Epithelial cell of proximal tubule (primary cell): Measurements from ENCODE around the gene AFMID. TPM values are rescaled to one million over a fixed set of nuclear protein-coding genes. Genes with fewer than 3 reads are reported as not detected.
A peak's percentile ranks its signal among the peaks of the same experiment; 100 is the strongest.

Experiments
- DNase-seq: peaks from one replicate; pipeline ENCODE4 v3.0.0-alpha.2; 2011; ENCODE audit warnings: low read depth
- H3K4me3 ChIP-seq: 2 replicates; pipeline ENCODE4 v1.5.1; 2011; ENCODE audit warnings: low read depth, mild to moderate bottlenecking, low read length
- total RNA-seq: library from RNA; depleted of rRNA; stranded (reverse); fragments of >200 nt; gene quantifications from 2 replicates; pipeline ENCODE4 v1.2.3, GENCODE V29; 2015
- TF ChIP-seq, protein P1 (sequence below): conservative IDR thresholded peaks from 2 replicates; pipeline ENCODE4 v1.5.1; 2012; ENCODE audit warnings: low read depth, mild to moderate bottlenecking, low read length

Gene AFMID
- total RNA-seq, 1 donor from 2014 or later, result 47.2 TPM

GRCh38 chr17:78163881-78164747, 23.0 kb upstream of the AFMID start:
- TF ChIP-seq, protein P1, sequence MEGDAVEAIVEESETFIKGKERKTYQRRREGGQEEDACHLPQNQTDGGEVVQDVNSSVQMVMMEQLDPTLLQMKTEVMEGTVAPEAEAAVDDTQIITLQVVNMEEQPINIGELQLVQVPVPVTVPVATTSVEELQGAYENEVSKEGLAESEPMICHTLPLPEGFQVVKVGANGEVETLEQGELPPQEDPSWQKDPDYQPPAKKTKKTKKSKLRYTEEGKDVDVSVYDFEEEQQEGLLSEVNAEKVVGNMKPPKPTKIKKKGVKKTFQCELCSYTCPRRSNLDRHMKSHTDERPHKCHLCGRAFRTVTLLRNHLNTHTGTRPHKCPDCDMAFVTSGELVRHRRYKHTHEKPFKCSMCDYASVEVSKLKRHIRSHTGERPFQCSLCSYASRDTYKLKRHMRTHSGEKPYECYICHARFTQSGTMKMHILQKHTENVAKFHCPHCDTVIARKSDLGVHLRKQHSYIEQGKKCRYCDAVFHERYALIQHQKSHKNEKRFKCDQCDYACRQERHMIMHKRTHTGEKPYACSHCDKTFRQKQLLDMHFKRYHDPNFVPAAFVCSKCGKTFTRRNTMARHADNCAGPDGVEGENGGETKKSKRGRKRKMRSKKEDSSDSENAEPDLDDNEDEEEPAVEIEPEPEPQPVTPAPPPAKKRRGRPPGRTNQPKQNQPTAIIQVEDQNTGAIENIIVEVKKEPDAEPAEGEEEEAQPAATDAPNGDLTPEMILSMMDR, result no peak
- DNase-seq, result no peak
- no peak overlapping the region for H3K4me3 ChIP-seq

GRCh38 chr17:78164748-78165607, 22.2 kb upstream of the AFMID start:
- TF ChIP-seq, protein P1, result no peak
- DNase-seq, result no peak

DNA sequence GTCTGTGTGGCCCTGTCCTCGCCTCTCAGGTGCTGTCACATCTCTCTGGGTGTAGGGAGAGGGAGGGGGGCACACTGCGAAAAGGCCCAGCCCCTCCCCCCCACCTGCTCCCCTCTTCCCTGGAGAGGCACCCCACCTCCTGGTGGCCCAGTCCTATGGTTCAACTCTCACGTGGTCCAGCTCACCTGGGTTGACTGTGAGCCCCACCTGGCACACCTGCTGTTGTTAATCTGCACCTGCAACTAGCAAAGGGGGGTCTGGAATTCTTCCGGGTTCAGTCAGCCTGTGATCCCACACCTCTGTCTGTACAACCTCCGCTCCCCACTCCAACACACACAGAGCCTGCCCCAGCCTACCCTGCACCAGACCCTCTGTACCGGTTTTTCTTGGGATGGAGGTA, 20.7 kb upstream of the AFMID start:
- DNase-seq, result no peak
- no peak overlapping the region for H3K4me3 ChIP-seq
- TF ChIP-seq, protein P1, result no peak

More at GRCh38 chr17:78164748-78165607, 22.2 kb upstream of the AFMID start:
- H3K4me3 ChIP-seq, result no peak overlapping the region

- no peak for DNase-seq
- TF ChIP-seq, protein P1, result no peak
These were observed 18.8 kb upstream of the AFMID start, which contains the start of gene SYNGR2 for GRCh38 chr17:78168242-78168902. TSS of gene SYNGR2 (plus strand) at chr17:78168581. CDS start at chr17:78168617, 36 bp downstream.

GRCh38 chr17:78168903-78169793, 18.0 kb upstream of the AFMID start:
- DNase-seq, result no peak
- TF ChIP-seq, protein P1, result no peak
- H3K4me3 ChIP-seq, result peak overlapping the region; percentile 73

More at GRCh38 chr17:78168242-78168902, 18.8 kb upstream of the AFMID start, which contains the start of gene SYNGR2:
- H3K4me3 ChIP-seq, result peak within 1 kb of the TSS; percentile 73
